Kidney tubule cell (primary cell): Measurements from ENCODE around the gene CHCHD3.
A peak's percentile ranks its signal among the peaks of the same experiment; 100 is the strongest.

ENCODE experiments used
- DNase-seq: peaks from one replicate; pipeline ENCODE4 v3.0.0-alpha.2; 2018; ENCODE audit warnings: low spot score

Gene CHCHD3

DNA sequence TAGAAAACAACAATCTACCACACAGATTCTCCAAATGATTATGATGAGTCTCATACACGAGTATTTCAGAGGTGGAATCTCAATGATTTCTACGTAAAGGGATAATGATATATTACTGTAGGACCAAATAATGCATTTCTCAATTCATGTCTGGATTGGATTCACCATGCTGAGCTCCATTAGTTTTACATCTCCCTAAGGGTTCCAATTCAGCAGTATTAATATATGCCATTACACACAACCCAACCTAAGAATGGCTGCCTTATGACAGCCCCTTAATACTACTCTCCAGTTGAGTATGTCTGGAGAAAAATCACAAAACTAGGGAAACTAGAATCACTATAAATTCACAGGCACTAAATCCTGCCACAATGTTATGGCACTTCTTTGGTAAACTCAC lies 271.3 kb downstream of the CHCHD3 start:
- no peak for DNase-seq

DNA sequence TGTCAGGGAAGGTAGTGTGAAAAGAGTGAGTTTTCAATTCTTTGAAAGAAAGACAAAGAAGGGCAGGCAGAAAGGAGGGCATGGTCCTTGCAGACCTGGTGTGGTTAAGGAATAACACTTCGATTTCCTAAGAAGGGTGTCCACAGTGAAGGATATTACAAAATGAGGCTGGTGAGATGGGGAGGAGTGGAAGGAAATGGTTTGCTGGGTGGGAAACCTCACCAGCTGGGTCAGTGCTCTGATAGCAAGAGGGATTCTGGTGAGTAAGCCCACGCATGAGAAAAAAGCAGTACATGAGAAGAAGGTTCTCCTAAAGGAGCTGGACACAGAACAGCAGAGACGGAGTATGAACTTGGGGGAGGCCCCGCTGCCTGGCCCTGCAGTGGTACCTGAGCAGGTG lies 275.1 kb downstream of the CHCHD3 start:
- no peak for DNase-seq

DNA sequence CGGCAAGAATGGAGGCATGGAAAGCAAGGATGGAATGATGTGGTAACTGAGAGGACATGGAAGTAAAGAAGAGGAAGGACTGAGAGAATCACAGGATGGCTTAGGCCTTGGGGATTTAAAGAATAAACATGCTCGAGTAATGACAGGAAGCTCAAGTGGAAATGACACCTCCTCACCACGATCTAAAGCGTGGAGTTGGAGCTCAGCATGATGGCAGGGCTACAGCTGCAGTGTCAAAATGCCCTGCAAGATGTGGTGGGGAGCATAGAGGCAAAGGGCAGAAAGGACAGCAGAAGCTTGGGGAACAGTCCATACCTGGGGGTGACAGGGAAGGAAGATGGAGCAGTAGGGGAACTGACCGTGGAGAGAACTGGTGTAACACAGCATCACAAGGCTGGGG lies 276.1 kb downstream of the CHCHD3 start:
- no peak for DNase-seq

DNA sequence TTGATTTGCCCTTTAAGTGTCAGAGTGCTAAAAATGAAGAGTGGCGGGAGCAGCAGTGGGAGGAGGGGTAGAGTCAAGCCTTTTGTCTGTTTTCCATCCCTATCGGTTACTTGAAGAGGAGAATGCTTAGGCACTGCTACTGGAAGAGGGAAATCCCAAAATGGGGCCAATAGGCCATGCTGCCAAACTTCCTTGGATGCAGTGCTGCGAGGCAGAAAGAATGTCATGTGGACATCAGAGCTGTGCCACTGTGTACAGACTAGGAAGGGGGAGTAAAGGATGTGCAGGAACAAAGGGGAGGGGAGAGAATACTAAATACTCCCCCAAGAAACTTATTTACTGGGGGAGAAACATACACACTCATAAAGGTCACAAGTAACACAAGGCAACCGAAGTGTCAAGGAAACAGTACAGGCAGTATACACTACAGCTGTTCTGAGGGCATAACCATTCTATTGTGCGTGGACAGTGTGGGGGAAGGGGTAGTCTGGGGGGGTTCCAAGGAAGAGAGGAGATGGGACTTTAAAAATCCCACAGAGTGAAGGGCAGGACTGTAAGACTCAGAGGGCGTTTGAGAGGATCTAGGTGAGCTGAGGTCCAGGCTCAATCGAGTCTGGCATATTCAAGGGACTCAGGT lies 276.9 kb downstream of the CHCHD3 start:
- no peak for DNase-seq

DNA sequence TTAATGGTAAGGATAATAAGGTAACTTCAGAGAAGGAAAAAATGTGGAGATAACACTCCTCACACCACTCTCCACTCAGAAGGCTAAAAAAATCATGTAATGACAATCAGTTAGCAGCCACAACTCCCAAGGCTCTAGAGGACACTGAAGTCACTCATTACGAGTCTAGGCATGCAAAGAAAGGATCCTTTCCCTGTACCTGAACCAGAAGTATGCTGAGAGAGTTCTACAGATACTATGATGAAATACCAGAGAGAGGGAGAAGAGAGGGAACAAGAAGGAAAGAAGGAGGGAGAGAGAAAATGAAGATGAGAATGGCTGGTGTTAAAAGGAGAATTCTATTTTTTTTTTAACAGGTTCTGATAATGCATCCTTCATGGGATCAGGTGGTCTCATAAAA lies 281.4 kb downstream of the CHCHD3 start:
- no peak for DNase-seq

DNA sequence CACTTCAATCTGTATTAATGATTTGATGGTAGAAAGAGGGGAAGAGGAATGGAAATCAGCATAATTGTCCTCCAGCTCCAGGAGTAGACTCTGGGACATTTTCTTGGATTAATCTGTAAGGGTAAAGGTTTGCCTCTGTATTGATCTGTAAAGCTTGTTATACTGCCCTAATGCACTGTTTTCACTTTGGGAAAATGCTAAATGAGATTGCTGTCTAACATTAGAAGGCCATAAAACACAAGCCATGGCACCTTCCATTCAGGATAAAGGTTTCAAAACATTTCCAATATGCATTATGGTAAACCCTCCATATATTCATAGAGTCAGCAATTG lies 282.8 kb downstream of the CHCHD3 start:
- no peak for DNase-seq

DNA sequence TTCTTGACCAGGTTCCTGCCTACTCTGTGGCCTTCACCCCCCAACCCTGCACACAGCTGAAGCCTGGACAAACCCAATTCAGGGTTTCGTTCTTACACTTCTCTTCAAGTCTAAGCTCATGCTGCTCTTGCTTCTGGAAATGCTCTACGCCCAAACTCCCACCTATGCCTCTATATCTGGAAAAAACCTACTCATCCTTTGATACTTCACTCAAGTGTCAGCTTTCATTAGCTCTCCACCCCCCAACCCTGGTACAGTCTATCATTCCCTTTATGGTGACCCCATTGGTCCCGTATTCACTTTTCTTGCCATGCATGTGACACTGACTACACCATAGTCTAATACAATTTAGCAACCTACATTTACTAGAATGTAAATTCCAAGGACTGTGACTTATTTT lies 284.7 kb downstream of the CHCHD3 start:
- DNase-seq = no peak

DNA sequence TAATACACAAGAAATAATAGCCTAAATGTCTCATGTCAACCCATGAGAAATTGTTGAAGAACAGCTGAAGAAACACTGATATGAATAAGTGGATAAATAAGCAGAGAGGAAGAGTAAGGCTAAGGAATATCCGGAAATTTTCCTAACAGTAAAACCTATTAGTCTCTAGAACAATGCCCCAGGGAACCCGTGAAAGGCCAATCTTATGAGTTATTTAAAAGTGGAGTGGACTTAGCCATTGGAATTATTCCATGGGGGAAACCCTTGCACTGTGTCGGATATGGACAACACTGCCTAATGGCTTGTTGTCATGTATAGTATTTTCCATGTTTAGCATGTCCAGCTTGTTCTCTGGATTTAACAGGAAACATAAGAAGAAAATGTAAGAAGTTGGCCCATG lies 288.4 kb downstream of the CHCHD3 start:
- no peak for DNase-seq

DNA sequence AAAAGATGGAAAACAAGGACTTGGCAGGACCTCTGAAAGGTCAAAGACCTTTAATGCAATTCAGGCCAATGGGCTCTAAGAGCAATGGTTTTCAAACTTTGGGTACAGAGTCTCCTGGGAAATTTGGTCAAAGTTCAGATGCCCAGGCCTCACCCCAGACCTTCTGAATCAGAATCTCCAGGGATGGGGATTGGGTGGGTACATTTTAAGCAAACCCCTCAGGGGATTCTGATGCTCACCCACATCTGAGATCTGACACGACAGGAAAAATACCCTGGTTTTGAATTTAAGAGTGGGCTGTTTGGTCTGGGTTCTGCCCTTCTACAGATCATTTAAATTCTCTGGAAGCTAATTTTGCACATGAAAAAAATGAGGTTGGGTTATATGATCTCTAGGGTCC lies 290.9 kb downstream of the CHCHD3 start:
- no peak for DNase-seq

DNA sequence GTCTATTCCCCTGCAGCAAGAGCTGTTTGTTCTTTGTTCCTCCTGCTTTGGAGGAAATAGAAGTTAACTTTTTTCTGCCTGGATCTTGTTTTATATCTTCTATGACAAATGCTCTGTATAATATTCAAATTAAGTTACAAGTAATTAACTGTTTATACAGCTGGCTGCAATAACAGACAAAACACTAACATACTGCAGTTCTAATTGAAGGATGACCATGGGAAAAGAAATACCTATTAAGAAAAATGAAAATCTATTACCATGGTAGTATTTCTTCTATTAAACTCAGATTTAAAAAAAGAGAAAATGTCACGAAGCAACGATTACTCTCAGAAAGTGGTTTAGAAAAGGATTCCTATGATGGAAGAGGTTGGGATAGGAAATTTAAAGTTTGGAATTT lies 291.8 kb downstream of the CHCHD3 start:
- no peak for DNase-seq

DNA sequence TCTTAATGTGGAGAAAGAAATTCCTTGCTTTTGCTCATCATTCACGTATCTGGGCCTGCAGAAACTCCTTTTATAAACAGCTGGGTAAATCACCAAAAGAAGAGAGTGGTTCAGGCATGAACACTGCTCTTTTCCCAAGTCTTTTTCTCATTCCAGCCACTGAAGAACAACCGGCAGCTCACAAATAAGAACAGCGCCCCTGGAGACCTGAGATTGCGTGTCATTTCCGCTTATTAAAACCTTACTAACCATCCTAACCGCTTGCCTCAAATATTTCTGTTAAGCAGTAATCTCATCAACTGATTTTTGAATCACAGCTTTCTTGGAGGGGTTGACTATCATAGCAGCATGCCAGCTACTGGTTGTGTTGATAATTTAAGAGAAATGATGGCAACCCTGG lies 292.6 kb downstream of the CHCHD3 start:
- no peak for DNase-seq

DNA sequence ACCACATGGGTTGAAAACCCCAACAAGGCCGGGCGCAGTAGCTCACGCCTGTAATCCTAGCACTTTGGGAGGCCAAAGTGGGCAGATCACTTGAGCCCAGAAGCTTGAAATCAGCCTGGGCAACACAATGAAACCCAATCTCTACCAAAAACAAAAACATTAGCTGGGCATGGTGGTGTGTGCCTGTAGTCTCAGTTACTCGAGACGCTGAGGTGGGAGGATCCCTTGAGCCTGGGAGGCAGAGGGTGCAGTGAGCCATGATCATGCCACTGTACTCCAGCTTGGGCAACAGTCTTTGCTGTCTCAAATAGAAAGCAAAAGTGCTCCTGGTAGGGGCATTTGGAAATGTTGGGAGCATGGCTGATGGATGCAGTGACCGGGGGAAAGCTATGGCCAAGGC lies 296.0 kb downstream of the CHCHD3 start:
- no peak for DNase-seq

DNA sequence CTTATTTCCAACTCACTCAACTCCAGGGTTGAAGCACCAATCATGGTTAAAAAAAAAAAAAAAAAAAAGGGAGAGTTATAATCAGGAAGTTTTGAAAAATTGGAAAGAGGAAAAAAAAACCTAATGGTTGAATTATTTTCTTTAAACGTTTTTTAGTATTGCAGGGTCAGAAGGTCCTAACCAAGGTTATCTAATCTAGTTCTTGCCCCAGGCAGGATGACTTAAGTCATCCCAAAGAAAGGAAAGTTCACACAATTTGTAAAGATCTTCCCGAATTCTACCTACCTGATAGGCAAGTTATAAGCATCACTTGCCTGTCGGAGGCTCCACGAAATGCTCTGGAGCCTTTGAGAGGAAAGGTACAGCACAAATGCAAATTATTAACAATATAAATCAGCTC lies 297.5 kb downstream of the CHCHD3 start:
- no peak for DNase-seq

DNA sequence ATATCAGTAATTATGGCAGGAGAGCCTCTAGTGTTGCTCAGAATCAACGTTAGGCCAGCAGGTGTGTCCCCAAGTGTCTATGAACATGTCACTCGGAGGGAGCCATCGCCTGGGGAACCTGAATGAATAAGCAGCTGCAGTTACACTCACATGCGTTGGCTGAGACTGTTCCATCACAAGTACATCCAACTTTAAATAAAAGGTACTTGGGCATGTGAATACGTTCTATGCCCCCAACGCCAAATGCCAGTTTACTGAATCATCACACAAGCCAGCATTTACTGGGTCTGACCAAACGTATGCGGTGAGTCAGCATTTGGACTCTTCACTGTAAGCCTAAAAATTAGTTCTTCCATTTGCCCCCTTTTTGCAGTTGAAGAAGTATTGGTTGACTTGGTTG lies 298.1 kb downstream of the CHCHD3 start:
- DNase-seq = peak; percentile 77

DNA sequence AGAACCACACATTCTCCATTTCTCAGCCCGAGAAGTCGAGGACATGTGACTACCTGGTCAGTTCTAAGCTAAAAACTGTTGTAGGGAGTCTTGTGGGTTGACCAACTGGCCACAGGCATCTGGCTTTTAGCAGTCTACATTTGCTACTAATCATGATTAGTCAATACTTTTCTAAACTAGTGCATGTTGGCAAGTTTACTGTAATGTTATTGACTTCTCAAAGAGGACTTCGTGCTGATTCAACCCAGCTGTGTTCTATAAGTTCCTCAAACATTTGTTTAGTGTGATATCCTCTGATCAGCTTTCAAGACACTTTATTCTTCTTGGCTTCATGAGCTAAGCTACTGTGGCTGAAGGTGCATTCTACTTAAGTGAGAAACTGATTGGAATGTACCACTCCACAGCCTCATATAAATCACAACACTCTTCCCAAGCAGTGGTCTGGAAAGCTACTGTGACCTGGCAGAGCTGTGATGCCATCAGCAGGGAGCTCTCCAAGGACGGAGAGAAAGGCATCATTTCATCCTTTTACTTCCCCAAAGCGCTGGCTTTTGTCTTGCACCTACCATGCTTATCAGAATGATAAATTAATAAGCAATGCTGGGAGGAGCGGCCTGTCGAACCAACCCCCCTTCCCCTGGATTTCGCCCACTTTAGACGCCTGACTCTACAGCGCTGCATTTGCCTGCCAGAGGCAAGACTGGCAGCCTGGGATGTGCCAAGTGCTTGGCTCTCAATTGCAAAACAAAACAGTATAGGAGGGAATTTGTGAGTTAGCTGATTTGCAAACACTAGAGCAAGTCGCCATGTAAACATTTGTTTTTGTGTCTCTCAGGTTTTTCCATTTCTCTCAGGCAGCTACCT lies 298.9 kb downstream of the CHCHD3 start:
- peak; percentile 54 for DNase-seq

DNA sequence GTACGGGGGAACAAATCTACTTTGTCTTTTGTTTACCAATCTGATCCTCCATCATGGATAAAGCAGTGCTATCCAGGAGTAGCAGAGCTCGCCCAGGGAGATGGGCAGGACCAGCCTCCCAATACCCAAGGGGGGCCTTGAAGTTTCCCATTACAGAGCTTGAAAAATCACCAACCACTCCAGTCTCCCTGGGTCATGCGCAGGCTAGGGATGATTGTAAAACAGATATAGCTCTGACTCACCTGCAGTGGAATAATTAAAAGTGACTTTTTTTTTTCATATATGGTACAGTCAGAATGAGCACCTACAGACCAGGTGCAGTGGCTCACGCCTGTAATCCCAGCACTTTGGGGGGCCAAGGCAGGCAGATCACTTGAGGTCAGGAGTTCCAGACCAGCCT lies 301.1 kb downstream of the CHCHD3 start:
- DNase-seq = no peak

DNA sequence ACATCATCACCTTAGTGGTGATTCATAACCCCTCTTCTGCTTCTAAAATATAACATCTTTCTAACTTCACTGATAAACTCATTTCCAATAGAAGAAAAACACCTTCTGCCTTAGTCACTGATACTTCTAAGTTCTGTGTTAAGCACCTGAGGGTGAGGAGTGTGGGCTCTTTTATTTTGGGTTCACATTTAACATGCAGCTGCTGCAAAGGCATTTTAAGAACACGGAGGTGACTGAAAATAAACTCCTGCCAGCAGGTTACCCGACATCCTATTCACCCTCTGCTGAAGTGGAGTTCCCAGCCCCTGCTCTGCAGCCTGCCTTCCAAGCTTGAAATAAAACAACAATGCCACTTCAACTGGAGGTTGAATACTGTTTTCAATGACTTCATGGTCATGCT lies 302.7 kb downstream of the CHCHD3 start:
- DNase-seq = no peak

DNA sequence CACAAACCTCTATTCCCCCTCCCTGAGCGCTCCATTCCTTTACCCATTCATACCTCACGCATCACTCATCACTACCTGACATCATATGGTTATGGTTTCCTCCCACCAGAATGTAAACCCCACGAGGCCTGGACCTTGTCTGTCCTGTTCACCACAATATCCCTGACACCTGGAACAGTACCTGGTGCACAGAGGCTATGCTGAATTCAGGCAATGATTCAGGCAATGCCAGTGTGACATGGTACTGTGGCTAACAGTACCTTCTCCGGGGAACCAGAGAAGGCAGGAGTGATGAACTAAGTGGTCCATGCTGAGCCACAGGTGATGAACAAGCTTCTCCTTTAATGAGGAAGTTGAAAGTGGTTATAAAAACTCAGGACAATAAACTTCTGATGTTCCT lies 303.1 kb downstream of the CHCHD3 start:
- peak; percentile 18 for DNase-seq

DNA sequence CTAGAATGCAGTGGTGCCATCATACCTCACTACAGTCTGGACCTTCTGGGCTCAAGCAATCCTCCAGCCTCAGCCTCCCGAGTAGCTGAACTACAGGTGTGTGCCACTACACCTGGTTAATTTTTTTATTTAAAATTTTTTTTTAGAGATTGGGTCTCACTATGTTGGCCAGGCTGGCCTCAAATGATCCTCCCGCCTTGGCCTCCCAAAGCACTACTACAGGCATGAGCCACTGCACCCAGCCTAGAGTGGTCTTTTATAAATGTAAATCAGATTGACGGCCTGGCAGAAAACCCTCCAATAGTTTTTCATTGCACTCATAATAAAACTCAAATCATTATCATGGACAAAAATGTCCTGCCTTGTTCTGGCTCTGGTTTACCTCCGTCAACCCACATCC lies 303.9 kb downstream of the CHCHD3 start:
- DNase-seq = no peak

DNA sequence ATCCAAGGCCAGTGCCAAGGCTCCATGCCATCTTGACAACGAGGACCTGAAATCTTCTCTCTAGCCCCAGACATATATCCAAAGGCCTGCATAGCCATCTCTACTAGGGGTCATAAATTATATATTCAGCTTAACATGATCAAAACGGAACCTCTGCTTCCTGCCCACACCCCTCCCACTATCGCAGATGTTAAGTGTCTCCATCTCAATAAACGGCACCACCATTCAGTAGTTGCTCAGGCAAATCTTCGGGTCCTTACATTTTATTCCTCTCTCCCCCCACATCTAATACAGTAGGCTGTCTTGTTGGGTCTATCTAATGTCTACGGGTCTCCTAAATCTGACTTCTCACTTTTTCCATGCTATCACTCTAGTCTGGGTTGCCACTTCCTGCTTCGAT lies 304.5 kb downstream of the CHCHD3 start:
- DNase-seq = no peak

DNA sequence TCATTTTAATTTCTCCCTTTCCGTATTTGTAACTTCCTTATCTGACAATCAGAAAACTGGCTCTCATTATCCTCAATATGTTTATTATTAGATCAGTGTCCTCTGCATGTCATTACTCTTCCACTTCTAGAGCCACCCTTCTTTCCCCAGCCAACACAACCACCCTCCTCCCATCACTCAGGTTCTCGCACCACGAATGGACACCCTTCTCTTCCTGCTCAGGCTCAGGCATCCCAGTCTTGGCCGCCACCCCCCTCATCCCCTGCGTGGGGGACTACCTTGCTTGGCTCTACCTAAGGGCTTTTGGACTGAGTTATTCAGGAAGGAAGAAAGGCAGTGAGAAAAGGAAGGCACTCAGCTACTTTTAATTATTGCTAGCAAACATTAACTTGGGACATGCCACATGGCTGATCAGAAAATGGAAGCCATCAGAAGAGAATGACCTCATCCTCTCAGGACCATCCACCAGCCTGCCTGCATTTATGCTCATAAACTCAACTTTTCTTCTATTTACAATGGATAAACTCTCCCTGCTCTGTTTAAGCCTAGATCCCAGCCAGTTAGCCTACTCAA lies 305.8 kb downstream of the CHCHD3 start:
- DNase-seq = peak; percentile 62

DNA sequence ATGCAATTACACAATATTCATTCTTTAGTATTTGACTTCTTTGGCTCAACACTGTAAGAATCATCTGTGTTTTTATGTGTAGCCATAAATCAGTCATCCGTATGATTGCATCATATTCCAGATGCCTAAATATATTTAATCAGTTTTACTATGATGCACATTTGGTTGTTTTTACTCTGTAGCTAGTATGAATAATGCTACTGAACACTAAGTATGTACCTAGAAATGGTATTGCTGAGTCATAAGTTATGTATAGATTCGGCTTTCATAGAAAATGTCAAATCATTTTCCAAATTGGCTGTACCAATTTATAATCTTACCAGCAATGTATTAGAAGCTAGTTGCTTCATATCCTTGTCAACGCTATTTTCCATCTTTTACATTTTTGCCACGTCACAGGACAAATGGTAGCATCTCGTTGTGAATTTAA lies 308.3 kb downstream of the CHCHD3 start:
- DNase-seq = no peak

DNA sequence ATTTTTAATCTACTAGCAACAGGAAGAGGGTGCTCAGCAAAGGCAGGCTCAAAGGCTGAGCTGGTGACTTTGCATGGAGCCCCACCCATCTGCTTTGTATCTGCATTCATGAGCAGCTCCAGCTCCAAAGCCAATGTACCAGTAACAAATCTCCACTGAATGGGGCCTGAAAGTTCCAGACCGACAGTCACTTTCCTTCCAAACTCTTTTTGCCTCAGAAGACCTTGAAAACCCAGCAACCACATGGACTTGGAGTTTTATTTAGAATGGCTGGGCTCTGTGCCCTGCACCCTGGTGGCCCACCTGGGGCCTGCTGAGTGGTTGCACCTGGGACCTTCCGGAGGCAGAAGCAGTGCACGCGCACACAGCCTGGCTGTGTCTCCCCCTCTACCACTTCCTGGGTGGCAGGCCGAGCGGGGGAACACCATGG lies 310.6 kb downstream of the CHCHD3 start:
- DNase-seq = no peak

DNA sequence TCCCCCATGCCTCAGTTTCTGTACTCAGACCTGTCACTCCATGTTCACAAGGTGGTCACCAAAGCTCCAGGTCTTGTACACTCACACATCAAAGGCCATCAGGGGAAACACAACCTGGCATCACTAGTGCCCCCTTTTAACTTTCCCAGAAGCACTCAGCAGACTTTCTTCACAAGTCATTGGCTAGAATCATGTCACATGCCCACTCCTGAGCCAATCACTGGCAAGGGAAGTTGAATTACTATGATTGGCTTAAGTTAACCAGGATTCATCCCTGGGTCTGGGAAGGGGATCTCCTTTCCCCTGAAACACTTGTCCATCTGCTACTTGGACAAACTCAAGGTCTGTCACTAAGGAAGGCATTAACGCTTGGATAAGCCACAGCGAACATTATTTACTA lies 311.8 kb downstream of the CHCHD3 start:
- no peak for DNase-seq
